OCI-LY1 (cell line): ENCODE measurements around the gene SCRN1.
A peak's percentile ranks its signal among the peaks of the same experiment; 100 is the strongest.

Experiments
- H2AFZ ChIP-seq: fragments of 200-600 bp; sonication (generic), shearing (Covaris generic); 2 replicates; pipeline ENCODE4 v1.6.0; 2014; ENCODE audit warnings: antibody characterized with exemption, mild to moderate bottlenecking, low read length
- H3F3A ChIP-seq: fragments of 200-600 bp; sonication (generic), shearing (Covaris generic); 2 replicates; pipeline ENCODE4 v1.6.0; 2014; ENCODE audit warnings: mild to moderate bottlenecking, antibody characterized with exemption, low read length, moderate library complexity; ENCODE audit not compliant: insufficient read depth
- H3K27ac ChIP-seq: fragments of 200-600 bp; sonication (generic); 2 replicates; pipeline ENCODE4 v1.5.1; 2014; ENCODE audit warnings: low read length, mixed run types, mild to moderate bottlenecking, low read depth; ENCODE audit not compliant: poor library complexity, severe bottlenecking
- H3K27me3 ChIP-seq: fragments of 200-600 bp; sonication (generic); 2 replicates; pipeline ENCODE4 v1.6.0; 2014; ENCODE audit warnings: antibody characterized with exemption, mild to moderate bottlenecking, low read length, moderate library complexity; ENCODE audit not compliant: insufficient read depth
- H3K36me3 ChIP-seq: fragments of 200-600 bp; sonication (generic); 2 replicates; pipeline ENCODE4 v1.6.1; 2014; ENCODE audit warnings: mild to moderate bottlenecking, antibody characterized with exemption, low read length, moderate library complexity, mixed read lengths; ENCODE audit not compliant: insufficient read depth
- H3K4me1 ChIP-seq: fragments of 200-600 bp; sonication (generic); 2 replicates; pipeline ENCODE4 v1.5.1; 2014; ENCODE audit warnings: mild to moderate bottlenecking, low read length, moderate library complexity; ENCODE audit not compliant: insufficient read depth, severe bottlenecking
- H3K4me2 ChIP-seq: fragments of 200-600 bp; sonication (generic), shearing (Covaris generic); 2 replicates; pipeline ENCODE4 v1.6.1; 2014; ENCODE audit warnings: low read length
- H3K4me3 ChIP-seq: fragments of 200-600 bp; sonication (generic); 2 replicates; pipeline ENCODE4 v1.5.1; 2014; ENCODE audit warnings: low read length, low read depth, mild to moderate bottlenecking, mixed read lengths; ENCODE audit not compliant: poor library complexity, severe bottlenecking
- H3K79me2 ChIP-seq: fragments of 200-600 bp; shearing (Covaris generic); 2 replicates; pipeline ENCODE4 v1.6.1; 2016; ENCODE audit warnings: mixed run types, low read length, mixed read lengths; ENCODE audit not compliant: insufficient read depth
- H3K9ac ChIP-seq: fragments of 200-600 bp; sonication (generic), shearing (Covaris generic); 2 replicates; pipeline ENCODE4 v1.6.1; 2014; ENCODE audit warnings: mild to moderate bottlenecking, low read length, mixed read lengths
- H3K9me2 ChIP-seq: fragments of 200-600 bp; sonication (generic), shearing (Covaris generic); 2 replicates; pipeline ENCODE4 v1.6.1; 2014; ENCODE audit warnings: low read depth, mild to moderate bottlenecking, low read length, mixed read lengths
- H3K9me3 ChIP-seq: fragments of 200-600 bp; shearing (Covaris generic); 2 replicates; pipeline ENCODE4 v1.6.1; 2014; ENCODE audit warnings: low read length, mixed read lengths
- H4K20me1 ChIP-seq: fragments of 200-600 bp; sonication (generic), shearing (Covaris generic); 2 replicates; pipeline ENCODE4 v1.6.0; 2016; ENCODE audit warnings: mild to moderate bottlenecking, low read length; ENCODE audit not compliant: insufficient read depth
- CTCF ChIP-seq: fragments of 200-600 bp; sonication (generic), shearing (Covaris generic); IDR thresholded peaks from 2 replicates; pipeline ENCODE4 v1.5.1; 2017; ENCODE audit warnings: mild to moderate bottlenecking, antibody characterized with exemption, low read length, moderate library complexity, mixed read lengths
- EZH2 ChIP-seq: fragments of 200-600 bp; sonication (generic), shearing (Covaris generic); IDR thresholded peaks from 2 replicates; pipeline ENCODE4 v1.8.0; 2017; ENCODE audit warnings: borderline replicate concordance, mixed run types, mild to moderate bottlenecking, antibody characterized with exemption, low read length, moderate library complexity, mixed read lengths

Gene SCRN1

GRCh38 chr7:29976266-29976665 lies 13.3 kb downstream of the SCRN1 start:
- Histone ChIP-seq H3K9ac (no peak overlapping the region), H3K79me2 (peaks cover 71% of the 10 kb centered on the region), H4K20me1 (no peaks in the 10 kb centered on the region), H3K4me3 (no peak overlapping the region), H3K4me2 (peak overlapping the region; percentile 9; the same call in 1 of the 2 replicates), H3F3A (no peaks in the 10 kb centered on the region), H3K27ac (no peak overlapping the region), H3K9me3 (no peaks in the 10 kb centered on the region), H2AFZ (no peak overlapping the region), H3K36me3 (no peaks in the 10 kb centered on the region), H3K9me2 (no peaks in the 10 kb centered on the region), H3K27me3 (no peaks in the 10 kb centered on the region), H3K4me1 (peaks cover 50% of the 10 kb centered on the region)
- no peak for TF ChIP-seq CTCF

- Histone ChIP-seq H3K79me2 (peaks cover 64% of the 10 kb centered on the region), H2AFZ (no peak overlapping the region), H3F3A (no peaks in the 10 kb centered on the region), H3K9ac (no peak overlapping the region; the same call in 1 of the 2 replicates), H3K4me3 (no peak overlapping the region), H3K4me1 (peaks cover 50% of the 10 kb centered on the region), H3K9me3 (no peaks in the 10 kb centered on the region), H4K20me1 (no peaks in the 10 kb centered on the region), H3K27ac (no peak overlapping the region), H3K4me2 (peak overlapping the region; percentile 9; the same call in 1 of the 2 replicates), H3K9me2 (no peaks in the 10 kb centered on the region), H3K27me3 (no peaks in the 10 kb centered on the region), H3K36me3 (no peaks in the 10 kb centered on the region)
- TF ChIP-seq CTCF (no peak), EZH2 (no peak)
Observed at GRCh38 chr7:29975561-29975960, 14.0 kb downstream of the SCRN1 start.

- H4K20me1 ChIP-seq, result no peaks in the 10 kb centered on the region
- no peak overlapping the region for H3K9ac ChIP-seq
- H3K9me2 ChIP-seq, result no peaks in the 10 kb centered on the region
- H3K27ac ChIP-seq, result no peak overlapping the region
- H3K9me3 ChIP-seq, result no peaks in the 10 kb centered on the region
- TF ChIP-seq EZH2 (no peak), CTCF (no peak)
- H3K27me3 ChIP-seq, result no peaks in the 10 kb centered on the region
- H3F3A ChIP-seq, result no peaks in the 10 kb centered on the region
- H3K79me2 ChIP-seq, result peaks cover 51% of the 10 kb centered on the region
- no peak overlapping the region for H2AFZ ChIP-seq
- H3K4me2 ChIP-seq, result peak overlapping the region; percentile 0; the same call in 1 of the 2 replicates
- peaks cover 1% of the 10 kb centered on the region; the same call in 1 of the 2 replicates for H3K36me3 ChIP-seq
- H3K4me1 ChIP-seq, result peaks cover 50% of the 10 kb centered on the region
- no peak overlapping the region for H3K4me3 ChIP-seq
Observed at GRCh38 chr7:29974286-29974685, 15.3 kb downstream of the SCRN1 start.
